Peyer's patch (tissue), 4 donors: ENCODE results near the gene IL4I1.

Source experiments
- CTCF ChIP-seq, 6 experiments: fragments of 450-650 bp in 4 of 6; fragments of 200-600 bp in 2 of 6; sonication (generic) in 1 of 6; IDR thresholded peaks; one replicate each; pipeline ENCODE4 v1.5.1; 2017 to 2019; ENCODE audit warnings: antibody characterized with exemption in 6 of 6, mild to moderate bottlenecking in 3 of 6, moderate library complexity in 1 of 6
- POLR2A ChIP-seq, 2 donors: fragments of 450-650 bp; IDR thresholded peaks; one replicate each; pipeline ENCODE4 v1.5.1; 2017; ENCODE audit warnings: antibody characterized with exemption in 2 of 2, mild to moderate bottlenecking in 2 of 2, moderate library complexity in 2 of 2

- TF ChIP-seq CTCF (IDR thresholded peaks at IDR 0.05): no peak
- no peak for TF ChIP-seq POLR2A (IDR thresholded peaks at IDR 0.05)
Measured at GRCh38 chr19:49918089-49918488, 21.4 kb upstream of the IL4I1 start.
